ENCODE measurements around the gene NT5DC3.

Gene NT5DC3

GRCh38 chr12:103782399-103782798, 58.6 kb downstream of the NT5DC3 start:
- DNase-seq (ENCODE audit: low read depth) = no peak

GRCh38 chr12:103780992-103781391, 60.0 kb downstream of the NT5DC3 start:
- no peak for DNase-seq (ENCODE audit: low read depth)

- DNase-seq (ENCODE audit: low read depth) = no peak
Observed at GRCh38 chr12:103780093-103780440, 61.0 kb downstream of the NT5DC3 start.

- no peak for DNase-seq (ENCODE audit: low read depth)
Observed at GRCh38 chr12:103779410-103780092, 61.5 kb downstream of the NT5DC3 start.

GRCh38 chr12:103778781-103779180, 62.3 kb downstream of the NT5DC3 start:
- no peak for DNase-seq (ENCODE audit: low read depth)

- no peak for DNase-seq (ENCODE audit: low read depth)
Observed at GRCh38 chr12:103774977-103775560, 66.0 kb downstream of the NT5DC3 start.

GRCh38 chr12:103773109-103773910, 67.7 kb downstream of the NT5DC3 start:
- no peak for DNase-seq (ENCODE audit: low read depth)

- DNase-seq (ENCODE audit: low read depth) = no peak
Observed at GRCh38 chr12:103772367-103773108, 68.5 kb downstream of the NT5DC3 start.

- no peak for DNase-seq (ENCODE audit: low read depth)
Observed at GRCh38 chr12:103771466-103771865, 69.6 kb downstream of the NT5DC3 start.

- DNase-seq (ENCODE audit: low read depth) = no peak
Observed at GRCh38 chr12:103769240-103769945, 71.6 kb downstream of the NT5DC3 start.

- DNase-seq (ENCODE audit: low read depth) = no peak
Observed at GRCh38 chr12:103768467-103769123, 72.4 kb downstream of the NT5DC3 start.

GRCh38 chr12:103766028-103766427, 75.0 kb downstream of the NT5DC3 start:
- no peak for DNase-seq (ENCODE audit: low read depth)

- DNase-seq (ENCODE audit: low read depth) = no peak
Observed at GRCh38 chr12:103765322-103765721, 75.7 kb downstream of the NT5DC3 start.

GRCh38 chr12:103762473-103762872, 78.6 kb downstream of the NT5DC3 start:
- DNase-seq (ENCODE audit: low read depth) = no peak

- DNase-seq (ENCODE audit: low read depth) = no peak
Observed at GRCh38 chr12:103758310-103759089, 82.5 kb downstream of the NT5DC3 start.

GRCh38 chr12:103757248-103757647, 83.8 kb downstream of the NT5DC3 start:
- DNase-seq (ENCODE audit: low read depth) = no peak

GRCh38 chr12:103756443-103756842, 84.6 kb downstream of the NT5DC3 start:
- no peak for DNase-seq (ENCODE audit: low read depth)

GRCh38 chr12:103755425-103755824, 85.6 kb downstream of the NT5DC3 start:
- no peak for DNase-seq (ENCODE audit: low read depth)

GRCh38 chr12:103751600-103751999, 89.4 kb downstream of the NT5DC3 start:
- no peak for DNase-seq (ENCODE audit: low read depth)

- DNase-seq (ENCODE audit: low read depth) = no peak
Observed at GRCh38 chr12:103751171-103751570, 89.9 kb downstream of the NT5DC3 start.

- no peak for DNase-seq (ENCODE audit: low read depth)
Observed at GRCh38 chr12:103748875-103749274, 92.2 kb downstream of the NT5DC3 start.
